Mesendoderm (in vitro differentiated cells): ENCODE measurements around the gene TMCC1. TPM values are rescaled to one million over a fixed set of nuclear protein-coding genes. Genes with fewer than 3 reads are reported as not detected.

Source experiments
- DNase-seq: peaks from one replicate; pipeline ENCODE4 v3.0.0; 2013
- H2AK5ac ChIP-seq: 2 replicates; pipeline ENCODE4 v1.6.1; 2013; ENCODE audit warnings: low read length, inconsistent platforms
- H2BK120ac ChIP-seq: 2 replicates; pipeline ENCODE4 v1.6.1; 2013; ENCODE audit warnings: low read depth, mild to moderate bottlenecking, low read length, moderate library complexity, mixed read lengths
- H2BK15ac ChIP-seq: replicated peaks from 2 replicates; pipeline ENCODE4 v1.6.1; 2013; ENCODE audit warnings: low read depth, mild to moderate bottlenecking, moderate library complexity
- H2BK5ac ChIP-seq: 2 replicates; pipeline ENCODE4 v1.6.1; 2013; ENCODE audit warnings: low read length, inconsistent platforms
- H3K18ac ChIP-seq: 2 replicates; pipeline ENCODE4 v1.6.1; 2013; ENCODE audit warnings: mild to moderate bottlenecking, low read length, mixed read lengths
- H3K23ac ChIP-seq: one replicate; pipeline ENCODE4 v1.6.1; 2013; ENCODE audit warnings: low read length
- H3K27ac ChIP-seq: 2 replicates; pipeline ENCODE4 v1.5.1; 2013; ENCODE audit warnings: low read depth, mild to moderate bottlenecking, inconsistent platforms, low read length, moderate library complexity
- H3K27me3 ChIP-seq: 2 replicates; pipeline ENCODE4 v1.6.1; 2013; ENCODE audit warnings: low read length, control low read depth, mild to moderate bottlenecking, inconsistent platforms; ENCODE audit not compliant: insufficient read depth, poor library complexity
- H3K36me3 ChIP-seq: 2 replicates; pipeline ENCODE4 v1.6.1; 2013; ENCODE audit warnings: low read length, inconsistent platforms; ENCODE audit not compliant: control insufficient read depth, insufficient read depth
- H3K4ac ChIP-seq: one replicate; pipeline ENCODE4 v1.6.1; 2013; ENCODE audit warnings: low read depth, mild to moderate bottlenecking, low read length, moderate library complexity
- H3K4me1 ChIP-seq: 2 replicates; pipeline ENCODE4 v1.6.1; 2013; ENCODE audit warnings: low read depth, low read length, inconsistent platforms; ENCODE audit not compliant: control insufficient read depth
- H3K4me2 ChIP-seq: 2 replicates; pipeline ENCODE4 v1.6.1; 2013; ENCODE audit warnings: low read length
- H3K4me3 ChIP-seq: 2 replicates; pipeline ENCODE4 v1.5.1; 2013; ENCODE audit warnings: mild to moderate bottlenecking, low read length
- H3K56ac ChIP-seq: one replicate; pipeline ENCODE4 v1.6.1; 2013; ENCODE audit warnings: low read length
- H3K79me1 ChIP-seq: 2 replicates; pipeline ENCODE4 v1.6.1; 2013; ENCODE audit warnings: low read length, inconsistent platforms
- H3K79me2 ChIP-seq: 2 replicates; pipeline ENCODE4 v1.6.1; 2013; ENCODE audit warnings: mild to moderate bottlenecking, low read length; ENCODE audit not compliant: control insufficient read depth, insufficient read depth
- H3K9ac ChIP-seq: 2 replicates; pipeline ENCODE4 v1.6.1; 2013; ENCODE audit warnings: low read length, inconsistent platforms
- H4K5ac ChIP-seq: one replicate; pipeline ENCODE4 v1.6.1; 2013; ENCODE audit warnings: low read length
- H4K8ac ChIP-seq: one replicate; pipeline ENCODE4 v1.6.1; 2013; ENCODE audit warnings: low read depth, mild to moderate bottlenecking, control low read depth, low read length, moderate library complexity
- WGBS: extraction: QIAGEN DNeasy Blood & Tissue Kit; methylation state at CpG from one replicate; pipeline ENCODE4 v1.1.7; 2013; ENCODE audit warnings: low lambda C conversion rate, missing lambda C conversion rate; ENCODE audit not compliant: insufficient coverage; ENCODE audit errors: extremely low coverage; 5-methylcytosine and 5-hydroxymethylcytosine counted together
- polyA plus RNA-seq, 2 experiments: library from polyadenylated mRNA; stranded (reverse); fragments of 200-250 nt; gene quantifications; one replicate each; pipeline ENCODE4 v1.2.3, GENCODE V29; 2013

TMCC1 gene
- polyA plus RNA-seq (2013, experiment 1 of 2) = 12.1 TPM
- 11.6 TPM for polyA plus RNA-seq (2013, experiment 2 of 2)

GRCh38 chr3:129893581-129894070, at the start of gene TMCC1:
Gene TMCC1 (minus strand): TSS chr3:129893711.
- Histone ChIP-seq H2AK5ac (no peak within 1 kb of the TSS), H3K56ac (peak within 1 kb of the TSS; percentile 97), H3K79me2 (peaks cover 24% of the 10 kb centered on the region), H3K4me2 (peak within 1 kb of the TSS; percentile 93), H2BK5ac (peak within 1 kb of the TSS; percentile 72), H3K4me3 (peak within 1 kb of the TSS; percentile 96), H3K18ac (peak within 1 kb of the TSS; percentile 77), H3K9ac (peak within 1 kb of the TSS; percentile 99), H4K5ac (peak within 1 kb of the TSS; percentile 68), H2BK15ac (no peak within 1 kb of the TSS), H3K23ac (peak within 1 kb of the TSS; percentile 80), H3K27ac (peak within 1 kb of the TSS; percentile 84), H3K79me1 (peaks cover 10% of the 10 kb centered on the region), H4K8ac (peak within 1 kb of the TSS; percentile 42), H3K27me3 (no peaks in the 10 kb centered on the region), H3K4ac (peak within 1 kb of the TSS; percentile 97), H3K4me1 (peaks cover 4% of the 10 kb centered on the region), H3K36me3 (no peaks in the 10 kb centered on the region), H2BK120ac (peak within 1 kb of the TSS; percentile 32)
- WGBS = no CpG with 5 or more reads among the region's 60 CpGs
- DNase-seq = peak; percentile 96

- Histone ChIP-seq H3K79me2 (no peaks in the 10 kb centered on the region), H2AK5ac (no peak overlapping the region), H3K4me2 (no peak overlapping the region), H3K9ac (no peak overlapping the region), H2BK120ac (no peak overlapping the region), H2BK15ac (no peak overlapping the region), H4K8ac (no peak overlapping the region), H3K56ac (no peak overlapping the region), H3K18ac (no peak overlapping the region), H3K4me3 (no peak overlapping the region), H3K4ac (no peak overlapping the region), H3K27ac (no peak overlapping the region), H3K27me3 (no peaks in the 10 kb centered on the region), H4K5ac (no peak overlapping the region), H3K23ac (no peak overlapping the region), H2BK5ac (no peak overlapping the region), H3K36me3 (no peaks in the 10 kb centered on the region), H3K4me1 (no peaks in the 10 kb centered on the region), H3K79me1 (no peaks in the 10 kb centered on the region)
- WGBS = no CpG with 5 or more reads among the region's 3 CpGs
- no peak for DNase-seq
Observed at GRCh38 chr3:129943020-129943419, 49.5 kb upstream of the TMCC1 start.

- H3K4me1 ChIP-seq = no peaks in the 10 kb centered on the region
Observed at GRCh38 chr3:129942296-129942695, 48.8 kb upstream of the TMCC1 start.

GRCh38 chr3:129940086-129940485, 46.6 kb upstream of the TMCC1 start:
- peak; percentile 56 for DNase-seq
- no peak overlapping the region for H3K23ac ChIP-seq
- H4K5ac ChIP-seq = no peak overlapping the region
- no peak overlapping the region for H2BK15ac ChIP-seq
- H4K8ac ChIP-seq = no peak overlapping the region
- H3K4me1 ChIP-seq = no peaks in the 10 kb centered on the region
- H2AK5ac ChIP-seq = no peak overlapping the region
- no peak overlapping the region for H3K56ac ChIP-seq
- H3K36me3 ChIP-seq = no peaks in the 10 kb centered on the region
- no peak overlapping the region for H3K27ac ChIP-seq
- no peak overlapping the region for H3K4me2 ChIP-seq
- no CpG with 5 or more reads among the region's 3 CpGs for WGBS
- no peaks in the 10 kb centered on the region for H3K27me3 ChIP-seq
- H3K79me2 ChIP-seq = no peaks in the 10 kb centered on the region
- H3K9ac ChIP-seq = no peak overlapping the region
- no peak overlapping the region for H3K4me3 ChIP-seq
- H3K79me1 ChIP-seq = no peaks in the 10 kb centered on the region
- H3K4ac ChIP-seq = no peak overlapping the region
- H3K18ac ChIP-seq = no peak overlapping the region
- no peak overlapping the region for H2BK5ac ChIP-seq
- H2BK120ac ChIP-seq = no peak overlapping the region

More at GRCh38 chr3:129942296-129942695, 48.8 kb upstream of the TMCC1 start:
- Histone ChIP-seq H3K79me2 (no peaks in the 10 kb centered on the region), H3K27ac (no peak overlapping the region), H3K56ac (no peak overlapping the region), H3K4me2 (no peak overlapping the region), H3K4me3 (no peak overlapping the region), H3K23ac (no peak overlapping the region), H4K8ac (no peak overlapping the region), H3K18ac (no peak overlapping the region), H2BK120ac (no peak overlapping the region), H3K27me3 (no peaks in the 10 kb centered on the region), H3K4ac (no peak overlapping the region), H2BK5ac (no peak overlapping the region), H4K5ac (no peak overlapping the region), H2AK5ac (no peak overlapping the region), H3K79me1 (no peaks in the 10 kb centered on the region), H2BK15ac (no peak overlapping the region), H3K9ac (no peak overlapping the region), H3K36me3 (no peaks in the 10 kb centered on the region)
- no CpG with 5 or more reads among the region's 7 CpGs for WGBS
- peak; percentile 90 for DNase-seq

- no peak overlapping the region for H3K9ac ChIP-seq
- no peak overlapping the region for H3K56ac ChIP-seq
- no peaks in the 10 kb centered on the region for H3K4me1 ChIP-seq
- no peak overlapping the region for H2BK15ac ChIP-seq
- no peak overlapping the region for H3K27ac ChIP-seq
- no peak overlapping the region for H2BK120ac ChIP-seq
- no peak overlapping the region for H3K23ac ChIP-seq
- H3K79me1 ChIP-seq = no peaks in the 10 kb centered on the region
- H3K27me3 ChIP-seq = no peaks in the 10 kb centered on the region
- no peak overlapping the region for H2BK5ac ChIP-seq
- H3K4me2 ChIP-seq = no peak overlapping the region
- no peak overlapping the region for H3K4me3 ChIP-seq
- no peaks in the 10 kb centered on the region for H3K36me3 ChIP-seq
- no CpG with 5 or more reads among the region's 8 CpGs for WGBS
- no peak for DNase-seq
- H4K5ac ChIP-seq = no peak overlapping the region
- no peak overlapping the region for H4K8ac ChIP-seq
- H3K18ac ChIP-seq = no peak overlapping the region
- no peak overlapping the region for H3K4ac ChIP-seq
- H3K79me2 ChIP-seq = no peaks in the 10 kb centered on the region
- H2AK5ac ChIP-seq = no peak overlapping the region
Observed at GRCh38 chr3:129938140-129938930, 44.8 kb upstream of the TMCC1 start.
